HUES6 (cell line): ENCODE data around the gene B4GALT6.

ENCODE experiments used
- H3K27ac ChIP-seq: 2 replicates; pipeline ENCODE4 v1.7.0; 2013; ENCODE audit warnings: low read depth, mild to moderate bottlenecking, low read length, inconsistent platforms
- H3K27me3 ChIP-seq: 2 replicates; pipeline ENCODE4 v1.6.1; 2013; ENCODE audit warnings: low read length; ENCODE audit not compliant: control insufficient read depth, insufficient read depth
- H3K36me3 ChIP-seq: 2 replicates; pipeline ENCODE4 v1.6.1; 2013; ENCODE audit warnings: low read length; ENCODE audit not compliant: control insufficient read depth, insufficient read depth
- H3K4me1 ChIP-seq: 2 replicates; pipeline ENCODE4 v1.6.1; 2013; ENCODE audit warnings: low read length; ENCODE audit not compliant: control insufficient read depth, insufficient read depth
- H3K4me3 ChIP-seq: 2 replicates; pipeline ENCODE4 v1.5.1; 2013; ENCODE audit warnings: low read depth, low read length
- H3K9ac ChIP-seq: one replicate; pipeline ENCODE4 v1.6.1; 2013; ENCODE audit warnings: mild to moderate bottlenecking, low read length
- H3K9me3 ChIP-seq: 2 replicates; pipeline ENCODE4 v1.6.1; 2013; ENCODE audit warnings: low read depth, low read length; ENCODE audit not compliant: control insufficient read depth, insufficient read depth

B4GALT6 gene

DNA sequence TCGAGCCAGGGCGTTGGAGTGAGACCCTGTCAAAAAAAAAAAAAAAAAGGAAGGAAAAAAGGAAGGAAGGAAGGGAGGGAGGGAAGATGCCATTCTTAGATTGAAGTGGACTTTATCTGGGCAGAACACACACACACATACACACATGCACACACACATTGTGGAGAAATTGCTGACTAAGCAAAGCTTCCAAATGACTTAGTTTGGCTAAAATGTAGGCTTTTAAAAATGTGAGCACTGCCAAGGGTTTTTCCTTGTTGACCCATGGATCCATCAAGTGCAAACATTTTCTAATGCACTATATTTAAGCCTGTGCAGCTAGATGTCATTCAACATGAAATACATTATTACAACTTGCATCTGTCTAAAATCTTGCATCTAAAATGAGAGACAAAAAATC is 93.3 kb downstream of the B4GALT6 start:
- Histone ChIP-seq H3K27me3 (no peaks in the 10 kb centered on the region), H3K4me3 (no peak overlapping the region), H3K27ac (no peak overlapping the region), H3K9ac (no peak overlapping the region), H3K36me3 (no peaks in the 10 kb centered on the region), H3K4me1 (no peaks in the 10 kb centered on the region), H3K9me3 (no peaks in the 10 kb centered on the region)

DNA sequence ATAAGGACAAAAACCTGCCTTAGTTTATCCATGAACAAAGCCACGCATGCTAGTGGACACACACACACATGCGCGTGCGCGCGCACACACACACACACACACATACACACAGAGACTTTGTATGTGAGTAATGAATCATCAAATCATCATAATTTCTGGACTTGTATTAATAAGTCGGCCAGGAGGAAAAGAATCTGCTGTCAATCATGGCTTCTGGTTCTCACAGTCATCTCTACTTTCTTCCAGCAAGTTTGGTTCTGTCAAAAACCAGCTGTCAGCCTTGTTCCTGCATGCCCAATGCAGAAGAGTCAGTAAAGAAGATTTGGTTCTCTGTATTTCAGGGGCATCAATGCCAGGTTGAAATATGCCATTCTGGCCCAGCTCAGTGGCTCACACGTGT is 93.8 kb downstream of the B4GALT6 start:
- no peak overlapping the region for H3K9ac ChIP-seq
- H3K36me3 ChIP-seq = no peaks in the 10 kb centered on the region
- H3K27ac ChIP-seq = no peak overlapping the region
- H3K4me3 ChIP-seq = no peak overlapping the region
- H3K4me1 ChIP-seq = no peaks in the 10 kb centered on the region
- H3K9me3 ChIP-seq = no peaks in the 10 kb centered on the region
- no peaks in the 10 kb centered on the region for H3K27me3 ChIP-seq

DNA sequence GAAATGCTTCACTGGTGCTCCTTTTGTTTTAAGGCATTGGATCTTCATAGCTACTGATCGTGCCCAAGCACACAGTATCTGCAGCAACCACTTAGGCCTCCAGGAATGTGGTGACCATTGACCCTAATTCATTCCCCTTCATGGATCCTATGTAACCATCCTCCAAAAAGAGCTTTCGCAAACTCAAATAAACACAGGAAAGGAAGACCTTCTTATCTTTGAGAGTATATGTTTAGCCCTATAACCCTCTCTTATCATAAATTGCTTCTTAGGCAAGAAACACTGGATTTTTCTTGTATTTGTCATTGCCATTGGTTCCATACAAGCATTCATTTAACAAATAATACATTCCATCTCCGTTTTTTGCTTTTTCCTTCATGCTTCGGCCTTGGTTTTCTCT is 96.9 kb downstream of the B4GALT6 start:
- Histone ChIP-seq H3K9ac (no peak overlapping the region), H3K36me3 (no peaks in the 10 kb centered on the region), H3K9me3 (no peaks in the 10 kb centered on the region), H3K4me3 (no peak overlapping the region), H3K27ac (no peak overlapping the region), H3K27me3 (no peaks in the 10 kb centered on the region), H3K4me1 (no peaks in the 10 kb centered on the region)

DNA sequence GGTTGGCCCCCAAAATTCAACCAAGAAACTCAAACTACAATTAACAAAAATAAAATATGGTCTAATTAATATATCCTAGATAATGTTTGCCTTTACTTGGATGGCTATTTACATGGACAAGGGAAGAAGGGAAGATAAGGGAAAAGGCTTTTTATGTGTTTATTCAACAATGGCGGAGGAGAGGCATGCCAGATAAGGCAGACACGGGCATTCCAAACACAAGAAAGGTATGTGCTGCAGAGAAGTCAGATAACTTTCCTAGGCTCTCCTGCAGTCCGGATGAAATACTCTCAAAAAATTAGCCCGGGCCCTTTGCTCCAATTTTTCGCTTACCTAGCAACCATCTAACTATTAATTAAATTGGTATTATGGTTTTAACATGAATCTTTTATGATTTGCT is 97.8 kb downstream of the B4GALT6 start:
- H3K4me1 ChIP-seq = no peaks in the 10 kb centered on the region
- H3K27ac ChIP-seq = no peak overlapping the region
- H3K4me3 ChIP-seq = no peak overlapping the region
- H3K9me3 ChIP-seq = no peaks in the 10 kb centered on the region
- H3K36me3 ChIP-seq = no peaks in the 10 kb centered on the region
- no peaks in the 10 kb centered on the region for H3K27me3 ChIP-seq
- no peak overlapping the region for H3K9ac ChIP-seq

DNA sequence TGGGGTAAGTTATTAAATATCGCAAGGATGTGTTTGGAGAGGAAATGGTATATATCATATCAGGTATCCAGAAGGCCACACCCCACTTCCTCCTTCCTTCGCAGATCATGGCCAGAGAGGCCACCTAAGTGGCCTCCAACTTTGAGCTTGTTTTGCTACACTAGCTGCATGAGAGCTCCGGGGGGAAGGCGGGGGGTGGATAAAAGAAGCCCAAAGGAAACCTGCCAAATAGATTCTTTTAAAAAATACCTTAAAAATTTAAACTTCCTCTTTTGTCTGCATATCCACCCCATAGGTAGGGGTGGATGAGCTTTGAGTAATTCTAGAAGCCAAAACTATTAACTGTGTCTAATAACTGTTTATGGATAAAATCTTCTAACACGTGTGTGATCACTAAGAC is 98.4 kb downstream of the B4GALT6 start:
- Histone ChIP-seq H3K27me3 (no peaks in the 10 kb centered on the region), H3K4me3 (no peak overlapping the region), H3K4me1 (no peaks in the 10 kb centered on the region), H3K9me3 (no peaks in the 10 kb centered on the region), H3K36me3 (no peaks in the 10 kb centered on the region), H3K9ac (no peak overlapping the region), H3K27ac (no peak overlapping the region)

DNA sequence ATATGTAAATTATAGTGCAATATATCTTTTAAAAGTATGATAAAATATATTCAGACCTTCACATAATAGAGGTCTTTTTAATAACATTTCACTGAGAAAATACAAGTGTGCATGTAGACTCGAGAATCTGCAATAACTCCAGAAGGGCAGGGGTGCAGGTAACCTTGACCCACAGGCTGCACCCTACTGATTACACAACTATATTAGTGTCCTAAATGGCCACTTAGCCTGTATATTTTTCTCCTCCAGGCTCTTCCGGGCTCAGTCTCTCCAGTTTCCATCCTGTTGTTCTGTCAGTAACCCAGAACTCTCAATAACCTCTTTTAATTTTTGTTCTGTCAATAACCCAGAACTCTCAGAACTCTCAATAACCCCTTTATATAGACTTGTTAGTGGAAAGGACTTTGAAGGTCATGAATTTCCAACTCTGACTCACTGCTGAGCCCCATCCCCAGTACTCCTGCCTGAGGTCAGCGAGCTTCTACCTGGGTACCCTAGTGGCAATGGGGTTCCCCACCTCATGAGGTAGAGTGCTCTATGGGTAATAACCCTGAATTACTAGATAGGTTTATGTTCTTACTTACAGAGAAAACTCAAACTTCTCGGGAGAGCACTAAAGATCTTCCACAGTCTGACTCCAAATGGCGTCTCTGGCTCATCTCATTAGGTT is 101.1 kb downstream of the B4GALT6 start:
- Histone ChIP-seq H3K4me1 (no peaks in the 10 kb centered on the region), H3K36me3 (no peaks in the 10 kb centered on the region), H3K4me3 (no peak overlapping the region), H3K27me3 (no peaks in the 10 kb centered on the region), H3K9me3 (no peaks in the 10 kb centered on the region), H3K27ac (no peak overlapping the region), H3K9ac (no peak overlapping the region)

DNA sequence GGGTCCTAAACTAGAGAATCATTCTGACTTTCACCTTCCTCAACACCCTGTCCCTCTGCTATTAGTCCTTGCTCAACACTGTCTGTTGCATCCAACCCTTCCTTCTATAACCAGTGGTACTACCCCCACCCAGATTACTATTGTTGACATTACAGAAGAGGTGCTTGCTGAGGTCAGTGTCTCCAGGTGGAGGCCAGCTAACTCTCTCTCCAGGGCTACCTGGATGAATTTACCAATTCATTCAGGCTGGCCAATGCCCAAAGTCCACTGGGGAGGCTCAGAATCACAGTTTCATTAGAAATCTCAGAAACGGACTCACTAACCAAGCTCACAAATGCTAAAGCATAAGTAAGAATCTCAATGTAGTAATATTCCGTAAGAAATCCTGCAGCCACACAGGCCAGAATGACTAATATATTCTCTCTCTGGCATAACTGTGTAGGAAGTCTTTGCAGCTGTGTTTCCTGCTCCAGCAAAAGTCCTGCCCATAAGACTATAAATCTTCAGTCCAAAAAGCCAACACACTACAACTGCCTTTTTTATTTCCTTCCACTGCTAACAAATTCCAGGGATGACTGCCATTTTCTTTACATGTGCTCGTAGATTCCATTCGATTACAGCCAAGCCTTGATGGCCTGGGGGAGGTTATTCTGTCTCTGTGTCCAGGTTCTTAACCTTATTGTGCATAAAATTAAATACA is 102.7 kb downstream of the B4GALT6 start:
- Histone ChIP-seq H3K4me1 (no peaks in the 10 kb centered on the region), H3K9me3 (no peaks in the 10 kb centered on the region), H3K9ac (no peak overlapping the region), H3K36me3 (no peaks in the 10 kb centered on the region), H3K27me3 (no peaks in the 10 kb centered on the region), H3K4me3 (no peak overlapping the region), H3K27ac (no peak overlapping the region)

DNA sequence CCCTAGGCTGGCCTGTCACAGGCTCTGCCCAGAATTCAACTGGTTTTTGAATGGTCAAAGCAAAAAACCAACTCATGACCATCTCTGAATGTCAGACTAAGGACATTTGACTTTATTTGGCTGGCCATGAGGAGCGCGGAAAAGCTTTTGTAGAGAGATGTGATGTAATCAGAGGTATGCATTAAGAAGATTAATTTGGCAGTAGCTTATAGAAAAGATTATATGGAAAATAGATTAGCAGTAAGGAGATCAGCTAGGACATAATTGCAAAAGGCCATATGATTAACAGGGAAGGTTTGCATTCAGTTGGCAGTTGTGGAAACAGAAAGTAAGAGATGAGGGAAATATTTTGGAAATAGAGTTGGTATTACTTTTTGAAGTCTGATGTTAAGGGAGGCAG is 105.0 kb downstream of the B4GALT6 start:
- Histone ChIP-seq H3K36me3 (no peaks in the 10 kb centered on the region), H3K9ac (no peak overlapping the region), H3K4me1 (no peaks in the 10 kb centered on the region), H3K4me3 (no peak overlapping the region), H3K27me3 (no peaks in the 10 kb centered on the region), H3K27ac (no peak overlapping the region), H3K9me3 (no peaks in the 10 kb centered on the region)

DNA sequence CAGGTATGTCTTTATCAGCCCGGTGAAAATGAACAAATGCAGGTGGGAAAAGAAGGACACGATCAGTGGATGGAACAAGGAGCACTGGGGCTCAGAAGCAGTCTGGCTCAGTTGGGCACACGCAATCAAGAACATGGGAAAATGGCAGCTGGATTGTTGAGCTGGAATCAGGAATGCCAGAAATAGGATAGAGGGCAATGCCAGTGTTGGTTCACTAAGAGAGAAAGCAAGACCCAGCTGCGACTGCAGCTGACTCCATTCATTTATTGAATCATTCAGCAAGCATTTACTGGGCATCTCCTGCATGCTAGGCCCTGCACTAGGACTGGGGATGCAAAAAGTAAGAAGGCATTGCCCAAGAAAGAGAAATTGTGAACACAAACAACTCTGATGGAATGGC is 106.3 kb downstream of the B4GALT6 start:
- no peak overlapping the region for H3K27ac ChIP-seq
- H3K9me3 ChIP-seq = no peaks in the 10 kb centered on the region
- no peak overlapping the region for H3K9ac ChIP-seq
- H3K36me3 ChIP-seq = no peaks in the 10 kb centered on the region
- no peak overlapping the region for H3K4me3 ChIP-seq
- H3K4me1 ChIP-seq = no peaks in the 10 kb centered on the region
- H3K27me3 ChIP-seq = no peaks in the 10 kb centered on the region

DNA sequence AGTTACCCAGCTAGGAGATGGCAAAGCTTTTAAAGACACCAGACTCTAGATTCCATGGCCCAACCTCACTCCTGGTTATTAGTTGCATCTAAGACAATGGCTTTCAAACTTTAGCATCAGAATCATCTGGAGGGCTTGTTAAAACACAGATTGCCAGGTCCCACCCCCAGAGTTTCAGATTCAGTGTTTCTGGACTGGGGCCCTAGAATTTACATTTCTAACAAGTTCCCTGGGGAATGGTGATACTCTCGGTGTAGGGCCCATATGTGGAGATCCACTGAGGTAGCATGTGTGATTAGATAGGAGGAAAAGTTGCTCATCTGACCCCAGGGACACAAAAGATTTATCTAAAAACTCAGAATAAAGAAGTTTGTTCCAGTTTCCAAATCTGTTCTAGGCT is 107.2 kb downstream of the B4GALT6 start:
- Histone ChIP-seq H3K4me3 (no peak overlapping the region), H3K27me3 (no peaks in the 10 kb centered on the region), H3K36me3 (no peaks in the 10 kb centered on the region), H3K9ac (no peak overlapping the region), H3K4me1 (no peaks in the 10 kb centered on the region), H3K27ac (no peak overlapping the region), H3K9me3 (no peaks in the 10 kb centered on the region)

DNA sequence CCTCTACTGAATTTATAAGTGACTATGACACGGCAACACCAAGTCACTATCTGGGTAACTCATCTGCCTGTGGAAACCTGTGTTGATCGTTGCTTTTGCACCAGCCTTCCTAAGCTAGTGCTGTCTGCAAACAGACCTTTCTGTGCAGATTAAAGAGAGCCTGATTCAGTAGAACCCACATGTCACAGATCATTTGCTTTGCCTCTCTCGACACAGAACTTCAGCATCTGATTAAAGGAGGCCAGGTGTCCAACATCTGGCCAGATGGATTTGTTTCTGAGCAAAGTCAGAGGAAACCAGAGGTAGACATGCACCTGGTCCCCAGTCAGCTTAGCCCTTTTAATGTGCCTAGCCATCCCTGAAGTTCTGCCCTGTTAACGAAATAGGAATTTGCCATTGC is 107.7 kb downstream of the B4GALT6 start:
- peaks cover 5% of the 10 kb centered on the region; the same call in 1 of the 2 replicates for H3K4me1 ChIP-seq
- H3K27me3 ChIP-seq = no peaks in the 10 kb centered on the region
- H3K9ac ChIP-seq = no peak overlapping the region
- H3K9me3 ChIP-seq = no peaks in the 10 kb centered on the region
- H3K36me3 ChIP-seq = no peaks in the 10 kb centered on the region
- no peak overlapping the region for H3K4me3 ChIP-seq
- H3K27ac ChIP-seq = no peak overlapping the region
